Measurements from ENCODE around the gene NSUN2.
"Not testable (repeated sequence)": the region's sequence is repeated elsewhere in the genome, so short reads cannot be mapped to it uniquely, and the experiment has no call there.

NSUN2 gene

DNA sequence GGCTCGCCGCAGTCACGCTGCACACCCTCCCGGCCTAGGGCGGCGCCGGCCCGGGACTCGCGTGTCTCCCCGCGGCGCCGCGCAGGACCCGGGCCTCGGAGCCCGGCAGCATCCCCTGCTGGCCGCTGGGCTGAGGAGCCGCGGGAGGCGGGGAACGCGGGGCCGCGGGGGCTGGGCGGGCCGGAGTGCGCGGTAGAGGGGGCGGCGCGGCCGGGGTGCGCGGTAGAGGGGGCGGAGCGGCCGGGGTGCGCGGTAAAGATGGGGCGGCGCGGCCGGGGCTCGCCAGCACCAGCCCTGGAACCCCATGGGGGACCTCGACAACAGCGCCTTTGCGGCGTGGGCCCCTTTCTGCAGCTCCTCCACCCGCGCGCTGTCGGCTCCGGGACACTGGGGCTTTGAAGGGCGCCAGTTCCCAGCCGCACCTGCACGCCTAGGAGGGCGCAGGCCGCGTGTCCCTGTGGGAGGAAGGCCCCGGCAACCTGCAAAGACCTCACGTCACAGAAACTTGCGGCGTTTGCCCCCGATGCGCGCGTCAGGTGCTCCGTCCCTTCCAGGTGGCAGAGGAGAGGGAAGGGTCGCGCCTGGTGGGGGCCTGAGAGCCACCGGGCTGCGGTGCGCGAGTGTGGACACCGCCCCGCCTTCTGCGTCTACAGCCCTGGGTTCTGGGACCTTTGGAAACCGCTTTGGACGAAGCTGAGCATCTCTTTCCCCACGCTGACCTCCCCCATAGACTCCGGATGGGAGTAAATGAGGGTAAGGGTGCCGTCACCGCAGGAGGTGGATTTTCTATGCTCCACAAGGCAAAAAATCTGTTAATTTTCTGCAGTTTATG lies 49.6 kb downstream of the NSUN2 start:
- DNase-seq (ENCODE audit: low read depth): no peak

DNA sequence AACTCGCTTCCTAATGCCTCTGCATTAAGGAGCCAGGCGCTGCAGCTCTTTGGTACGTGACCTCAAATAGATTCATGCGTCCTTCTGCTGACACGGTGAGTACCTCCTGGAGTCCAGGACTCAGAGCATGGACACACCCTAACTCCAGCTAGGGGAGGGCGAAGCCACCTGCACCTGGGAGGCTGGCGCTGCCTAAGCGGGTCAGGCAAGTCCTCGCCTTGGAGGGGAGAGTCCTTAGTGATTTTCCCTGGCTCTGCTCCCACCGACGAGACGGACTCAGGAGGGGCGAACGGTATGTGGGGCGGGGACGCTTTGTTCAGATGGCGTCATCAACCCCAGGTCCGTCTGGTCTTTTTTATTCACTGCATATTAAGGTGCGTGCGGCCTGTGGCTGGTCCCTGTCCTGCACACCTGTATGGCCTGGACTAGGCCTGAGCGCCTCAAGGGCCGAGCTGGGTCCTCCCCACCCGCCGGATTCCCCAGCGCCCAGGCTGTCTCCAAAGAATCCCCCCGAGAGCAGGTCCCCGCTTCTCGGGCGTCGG lies 50.3 kb downstream of the NSUN2 start:
- no peak for DNase-seq (ENCODE audit: low read depth)

DNA sequence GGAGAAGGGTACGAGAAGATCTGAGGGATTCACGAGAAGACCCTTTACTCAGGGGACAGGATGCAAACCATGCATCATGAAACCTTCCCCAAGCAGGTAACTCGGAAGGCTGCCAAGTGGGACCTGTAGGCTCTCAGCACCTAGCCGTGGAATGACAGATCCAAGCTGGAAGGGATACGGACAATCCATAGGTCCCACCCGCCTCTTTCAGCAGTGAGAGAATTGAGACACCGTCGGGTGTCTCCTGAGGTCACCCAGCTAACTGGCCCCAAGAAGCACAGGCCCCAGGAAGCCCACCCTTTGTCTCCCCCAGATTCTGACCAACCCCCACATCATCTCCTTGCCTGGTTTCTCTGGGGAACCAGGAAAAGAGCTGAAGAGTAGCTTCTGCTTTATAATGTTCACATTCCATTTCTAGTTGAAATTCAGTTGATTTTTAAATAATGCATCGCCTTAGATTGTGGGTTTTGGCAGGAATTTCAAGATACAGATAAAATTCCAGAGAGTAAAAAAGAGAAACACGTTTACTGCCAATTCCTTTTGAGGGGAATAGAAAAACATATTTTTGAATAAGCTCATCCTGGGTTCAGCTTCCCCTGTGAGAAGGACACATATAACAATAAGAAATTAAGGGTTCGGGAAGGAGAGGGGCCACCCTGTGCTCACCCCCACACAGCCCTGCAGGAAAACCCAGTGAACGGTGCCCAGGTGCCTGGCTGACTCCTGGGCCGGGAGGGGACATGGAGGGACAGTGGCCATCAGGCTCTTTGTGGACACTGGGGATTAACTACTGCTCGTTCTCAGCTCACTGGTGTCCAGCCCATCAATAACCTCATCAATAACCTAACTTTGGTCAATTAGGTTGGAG lies 51.1 kb downstream of the NSUN2 start:
- DNase-seq (ENCODE audit: low read depth): no peak

DNA sequence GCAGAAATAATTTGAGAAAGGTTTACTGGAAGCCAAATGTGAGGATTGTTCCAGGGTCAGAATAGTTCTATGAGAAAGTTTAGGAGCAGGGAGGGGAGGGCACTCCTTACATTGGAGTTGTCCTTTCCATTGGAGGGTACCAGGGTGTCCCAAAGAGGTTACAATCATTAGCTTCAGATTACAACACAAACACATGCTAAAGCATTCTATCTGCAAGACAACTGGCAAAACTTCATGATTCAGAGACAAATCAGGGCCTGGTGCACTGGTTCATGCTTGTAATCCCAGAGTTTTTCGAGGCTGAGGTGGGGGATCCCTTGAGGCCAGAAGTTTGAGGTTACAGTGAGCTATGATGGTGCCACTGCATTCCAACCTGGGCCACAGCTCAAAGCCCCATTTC lies 51.8 kb downstream of the NSUN2 start:
- no peak for DNase-seq (ENCODE audit: low read depth)

DNA sequence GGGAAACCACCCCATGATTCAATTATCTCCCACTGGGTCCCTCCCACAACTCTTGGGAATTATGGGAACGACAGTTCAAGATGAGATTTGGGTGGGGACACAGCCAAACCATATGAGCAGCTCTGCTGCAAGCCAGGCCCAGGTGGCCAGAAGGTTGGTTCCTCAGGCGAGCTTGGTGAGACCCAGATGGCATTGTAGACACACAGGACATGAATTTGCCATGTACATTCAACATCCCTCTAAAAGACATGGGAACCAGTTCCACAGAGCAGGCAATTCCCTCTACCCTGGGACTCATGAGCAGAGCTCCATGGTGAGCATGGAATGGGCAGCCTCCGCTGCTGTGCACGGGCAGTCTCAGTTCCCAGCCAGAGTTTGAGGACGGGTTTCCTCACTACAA lies 53.3 kb downstream of the NSUN2 start:
- DNase-seq (ENCODE audit: low read depth): no peak

DNA sequence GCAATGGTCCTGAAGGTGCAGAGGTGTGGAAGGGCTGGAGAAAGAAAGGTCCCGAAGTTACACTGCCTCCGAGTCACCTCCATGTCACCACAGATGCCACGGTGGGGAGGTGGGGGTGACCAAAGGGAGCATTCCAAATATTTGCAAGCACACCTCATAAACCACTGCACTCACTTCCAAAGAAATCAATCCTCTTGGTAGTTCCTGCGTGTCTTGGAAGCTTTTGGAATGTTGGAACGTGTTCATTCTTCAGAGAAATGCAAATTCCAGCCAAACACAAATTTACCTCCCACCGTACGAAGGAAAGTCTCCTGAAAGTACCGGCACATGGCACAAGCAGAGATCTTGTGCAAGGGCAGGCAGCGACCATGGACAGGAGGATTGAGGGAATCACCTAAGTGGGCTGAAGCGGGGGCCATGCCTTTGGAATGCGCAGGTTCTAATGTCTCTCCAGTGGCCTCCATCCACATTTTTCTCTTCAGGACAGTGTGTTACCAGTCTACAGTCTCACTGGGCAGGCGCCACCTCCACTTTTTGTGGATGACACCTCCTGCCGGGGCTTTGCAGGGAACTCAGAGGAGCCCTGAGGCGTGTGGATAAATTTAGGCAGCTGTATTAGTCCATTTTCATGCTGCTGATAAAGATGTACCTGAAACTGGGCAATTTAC lies 54.0 kb downstream of the NSUN2 start:
- DNase-seq (ENCODE audit: low read depth): no peak

DNA sequence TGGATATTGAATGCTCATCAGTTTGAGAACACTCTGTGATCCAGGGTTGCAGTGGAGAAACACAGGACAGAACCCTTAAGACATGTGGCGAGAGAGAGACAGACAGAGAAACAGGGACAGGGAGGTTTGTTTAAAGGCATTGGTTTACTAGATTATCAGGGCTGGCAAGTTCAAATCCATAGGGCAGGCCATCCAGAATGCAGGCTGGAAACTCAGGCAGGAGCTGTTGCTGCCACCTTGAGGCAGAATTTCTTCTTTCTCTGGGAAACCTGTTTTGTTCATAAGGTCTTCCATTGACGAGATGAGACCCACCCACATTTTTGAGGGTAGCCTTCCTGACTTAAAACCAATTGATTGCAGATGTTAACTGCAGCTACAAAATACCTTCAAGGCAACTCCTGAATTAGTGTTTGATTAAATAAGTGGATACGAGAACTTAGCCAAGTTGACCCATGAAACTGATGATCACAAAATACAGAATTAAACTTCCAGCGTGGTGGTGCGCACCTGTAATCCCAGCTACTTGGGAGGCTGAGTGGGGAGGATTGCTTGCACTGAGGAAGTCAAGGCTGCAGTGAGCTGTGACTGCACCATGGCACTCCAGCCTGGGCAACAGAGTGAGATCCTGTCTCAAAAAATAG lies 55.9 kb downstream of the NSUN2 start:
- DNase-seq (ENCODE audit: low read depth): peak; percentile 54

DNA sequence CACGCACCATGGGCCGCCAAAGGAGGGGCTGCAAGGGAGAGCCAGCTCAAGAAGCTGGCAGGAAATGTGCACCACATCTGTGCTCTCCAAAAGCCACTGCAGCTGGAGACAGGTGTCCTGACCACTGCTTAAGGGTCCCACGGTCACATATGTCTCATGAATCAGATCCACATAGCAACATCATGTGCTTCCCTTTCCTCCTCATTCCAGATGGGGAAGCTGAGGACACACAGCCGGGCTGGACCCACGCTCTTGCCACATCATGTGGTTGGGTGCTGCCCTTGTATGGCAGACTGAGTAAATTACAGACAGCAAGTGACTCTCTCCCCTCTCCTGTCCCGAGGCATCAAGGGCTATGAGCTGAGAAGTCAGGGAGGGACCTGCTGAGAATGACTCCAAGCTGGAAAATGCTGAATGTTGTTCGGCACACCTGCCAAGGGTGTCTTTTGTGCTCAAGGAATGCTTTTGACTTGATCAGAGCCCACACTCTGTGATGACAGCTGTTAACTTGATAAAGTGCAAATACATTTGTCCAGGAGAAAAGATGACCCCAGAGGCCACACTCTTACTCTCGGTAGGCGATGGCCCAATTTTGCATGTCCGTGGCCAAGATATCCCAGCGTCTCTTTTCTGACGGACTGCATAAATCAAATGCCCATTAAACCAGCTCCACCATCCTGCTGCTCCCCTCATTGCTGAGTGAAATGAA lies 58.2 kb downstream of the NSUN2 start:
- DNase-seq (ENCODE audit: low read depth): no peak

DNA sequence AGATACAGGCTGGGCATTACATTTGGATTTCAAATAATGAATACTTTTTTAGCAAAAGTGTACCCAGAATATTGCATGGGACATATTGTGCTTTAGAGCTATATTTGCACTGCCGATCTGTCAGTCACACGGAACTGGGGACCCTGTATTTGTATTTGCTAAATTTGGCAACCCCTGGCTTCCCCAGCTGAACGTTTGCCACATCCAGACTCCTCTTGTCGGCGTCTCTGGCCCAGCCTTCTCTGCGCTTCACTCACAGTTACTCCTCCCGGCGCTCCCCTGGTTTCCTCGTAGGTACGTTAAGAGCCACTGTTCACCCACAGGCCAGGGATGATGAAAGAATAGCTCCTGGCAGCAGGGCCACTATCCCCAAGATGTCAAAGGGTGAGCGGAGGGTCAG lies 58.7 kb downstream of the NSUN2 start:
- DNase-seq (ENCODE audit: low read depth): no peak

DNA sequence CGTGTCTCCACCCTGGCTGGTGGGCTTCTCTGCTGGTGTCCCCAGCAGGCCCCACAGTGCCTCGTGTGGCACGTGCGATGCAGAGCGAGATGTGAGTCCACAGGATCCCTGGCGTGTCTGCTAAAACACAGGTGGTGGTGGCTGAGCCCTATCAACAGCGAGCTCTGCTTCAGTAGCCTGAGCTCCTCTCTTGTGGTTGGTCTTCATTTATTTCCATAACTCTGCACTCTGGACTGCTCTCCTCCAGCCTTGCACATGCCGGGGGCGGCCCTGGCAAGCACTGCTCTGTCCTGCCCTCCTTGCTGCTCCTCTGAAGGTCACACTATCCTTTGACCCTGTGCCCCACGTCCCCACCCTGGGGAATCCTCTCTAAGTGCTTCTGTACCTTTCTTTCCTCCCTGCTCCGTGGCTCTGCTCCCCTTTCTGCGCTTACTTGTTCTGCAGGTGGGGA lies 59.2 kb downstream of the NSUN2 start:
- DNase-seq (ENCODE audit: low read depth): no peak

DNA sequence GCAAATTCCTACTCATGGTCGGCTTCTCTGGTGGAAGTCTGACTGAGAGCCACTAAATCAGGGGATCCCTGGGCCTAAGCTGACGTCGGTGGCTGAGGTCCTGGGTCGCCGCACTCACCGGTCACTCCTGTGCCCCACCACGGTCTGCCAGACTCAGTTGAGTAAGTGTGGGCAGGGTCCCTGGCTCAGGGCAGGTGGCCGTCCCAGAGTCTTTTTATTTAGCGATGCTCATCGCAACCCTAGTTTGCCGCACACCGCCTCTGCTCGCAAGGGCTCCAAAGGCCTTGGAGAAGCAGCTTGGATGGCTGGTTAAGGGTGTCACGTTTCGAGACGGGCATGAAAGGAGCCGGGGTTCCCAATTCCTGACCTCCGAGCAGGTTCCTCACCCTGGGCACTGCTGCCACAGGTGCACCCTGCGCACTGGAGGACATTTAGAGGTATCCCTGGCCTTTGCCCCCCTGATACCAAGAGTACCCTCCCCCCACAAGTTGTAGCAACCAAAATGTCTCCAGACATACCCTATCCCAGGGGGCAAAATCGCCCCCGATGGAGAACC lies 59.9 kb downstream of the NSUN2 start:
- DNase-seq (ENCODE audit: low read depth): no peak

DNA sequence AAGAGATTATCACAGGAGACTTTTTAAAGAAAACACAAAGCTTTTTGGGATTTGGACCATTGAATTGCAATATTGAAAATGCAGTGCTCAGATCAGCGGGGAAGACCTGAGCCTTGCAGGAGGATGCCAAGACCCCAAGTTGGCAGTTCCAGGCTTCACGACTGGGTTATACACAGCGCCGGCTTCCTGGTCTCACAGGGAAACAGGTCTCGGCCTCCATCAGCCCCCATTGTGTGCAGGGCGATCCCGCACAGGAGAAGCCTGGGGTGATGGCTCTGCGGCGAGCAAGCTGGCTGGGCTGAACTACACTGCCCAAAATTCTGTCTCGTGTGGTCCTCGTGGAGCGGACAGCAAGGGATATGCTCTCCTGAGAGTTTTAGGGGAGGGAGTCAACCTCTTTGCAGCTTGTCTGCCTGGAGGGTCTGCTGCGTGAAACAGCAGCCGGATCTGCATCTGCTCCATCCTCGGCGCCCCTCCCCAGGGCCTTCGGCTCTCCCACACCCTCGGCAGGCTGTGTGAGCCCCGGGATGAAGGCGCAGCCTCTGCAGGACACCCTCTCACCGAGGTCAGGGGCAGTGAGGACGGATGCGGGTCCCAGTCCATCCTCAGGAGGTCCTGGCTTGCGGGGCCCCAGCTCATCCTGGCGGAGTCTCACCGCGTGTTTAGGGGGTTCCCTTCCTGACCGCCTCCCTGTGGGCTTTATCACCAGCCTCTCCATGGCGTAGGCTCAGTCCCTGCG lies 60.6 kb downstream of the NSUN2 start:
- DNase-seq (ENCODE audit: low read depth): no peak

DNA sequence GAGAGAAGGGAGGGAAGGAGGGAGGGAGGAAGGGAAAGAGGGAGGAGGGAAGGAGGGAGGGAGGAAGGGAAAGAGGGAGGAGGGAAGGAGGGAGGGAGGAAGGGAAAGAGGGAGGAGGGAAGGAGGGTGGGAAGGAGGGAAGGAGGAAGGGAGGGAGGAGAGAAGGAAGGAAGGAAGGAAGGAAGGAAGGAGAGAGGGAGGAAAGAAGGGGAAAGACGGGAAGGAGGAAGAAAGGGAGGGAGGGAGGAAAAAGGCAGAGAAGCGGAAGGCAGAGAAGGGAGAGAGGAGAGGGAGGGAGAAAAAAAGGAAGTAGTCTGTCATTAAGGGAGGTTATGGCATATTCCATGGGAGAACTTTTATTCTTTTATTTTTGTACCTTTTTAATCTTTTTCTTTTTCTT lies 61.2 kb downstream of the NSUN2 start:
- DNase-seq (ENCODE audit: low read depth): not testable (repeated sequence)

DNA sequence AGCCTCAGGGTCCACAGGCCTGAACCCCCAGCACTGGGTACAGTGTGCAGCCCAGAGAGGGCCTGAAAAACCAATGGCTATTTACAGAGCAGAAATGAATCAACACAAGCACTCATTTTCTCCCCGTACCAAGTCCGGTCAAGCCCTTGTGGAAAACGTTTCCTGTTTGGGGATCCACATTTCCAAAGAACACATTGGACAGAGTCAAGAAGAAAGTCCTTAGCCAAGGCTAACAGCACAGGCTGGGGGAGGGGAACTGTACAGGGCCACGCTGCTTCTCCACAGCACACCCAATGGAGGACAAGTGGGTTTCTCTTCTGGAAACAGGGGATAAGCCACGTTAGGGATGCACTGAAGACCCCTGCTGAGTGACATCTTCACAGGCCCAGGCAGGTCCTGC lies 62.3 kb downstream of the NSUN2 start:
- DNase-seq (ENCODE audit: low read depth): no peak

DNA sequence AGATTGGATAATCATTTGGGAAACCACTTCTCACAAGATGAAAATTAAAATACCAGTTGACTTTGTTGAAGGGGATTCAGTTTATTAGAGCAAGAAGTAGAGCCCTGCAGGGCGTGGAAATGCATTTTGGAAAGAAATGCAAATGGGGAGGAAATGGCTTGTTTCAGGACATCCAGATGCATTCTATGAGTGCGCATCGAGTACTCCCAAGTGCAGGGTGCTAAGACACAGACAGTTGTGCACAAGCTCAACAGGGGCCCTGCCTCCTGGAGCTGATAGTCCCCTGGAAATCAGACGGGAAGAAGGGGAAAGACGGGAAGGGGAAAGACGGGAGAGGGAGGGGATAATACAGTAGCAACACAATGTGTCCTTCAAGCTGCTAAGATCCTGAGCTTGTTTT lies 64.0 kb downstream of the NSUN2 start:
- no peak for DNase-seq (ENCODE audit: low read depth)

DNA sequence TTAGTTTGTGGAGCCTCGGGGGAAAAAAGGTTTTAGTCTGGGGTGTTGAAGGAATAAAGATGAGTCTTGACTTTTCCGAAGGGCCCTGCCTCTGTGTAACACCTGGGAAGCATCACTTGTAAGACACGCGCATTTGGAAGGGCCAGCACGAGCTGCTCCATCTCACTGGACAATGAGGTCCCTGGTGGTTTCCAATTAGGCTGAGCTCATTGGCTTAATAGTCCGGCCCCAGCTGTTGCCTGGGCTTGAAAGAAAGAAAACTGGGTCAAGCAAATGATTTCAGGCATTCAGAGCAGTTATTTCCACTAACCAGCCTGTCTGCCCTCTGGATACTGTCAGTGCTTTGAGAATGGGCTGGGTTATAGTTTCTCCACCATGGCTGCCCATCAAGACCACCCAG lies 64.5 kb downstream of the NSUN2 start:
- DNase-seq (ENCODE audit: low read depth): no peak

DNA sequence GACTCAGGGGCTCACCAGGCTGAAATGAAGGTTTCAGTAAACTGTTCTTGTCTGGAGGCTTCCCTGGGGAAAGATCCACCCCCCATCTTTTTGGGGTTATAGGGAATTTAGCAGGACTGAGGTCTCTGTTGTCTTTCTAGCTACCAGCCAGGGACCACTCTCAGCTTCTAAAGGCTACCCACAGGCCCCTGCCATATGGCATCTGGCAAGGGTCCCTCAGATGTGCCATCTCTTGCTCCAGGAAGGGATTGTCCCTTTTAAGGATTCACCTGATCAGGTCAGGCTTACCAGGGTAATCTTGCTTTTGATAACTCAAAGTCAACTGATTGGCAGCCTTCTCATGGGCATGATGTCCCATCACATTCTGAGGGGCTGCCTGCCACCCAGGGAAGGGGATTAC lies 65.0 kb downstream of the NSUN2 start:
- no peak for DNase-seq (ENCODE audit: low read depth)

DNA sequence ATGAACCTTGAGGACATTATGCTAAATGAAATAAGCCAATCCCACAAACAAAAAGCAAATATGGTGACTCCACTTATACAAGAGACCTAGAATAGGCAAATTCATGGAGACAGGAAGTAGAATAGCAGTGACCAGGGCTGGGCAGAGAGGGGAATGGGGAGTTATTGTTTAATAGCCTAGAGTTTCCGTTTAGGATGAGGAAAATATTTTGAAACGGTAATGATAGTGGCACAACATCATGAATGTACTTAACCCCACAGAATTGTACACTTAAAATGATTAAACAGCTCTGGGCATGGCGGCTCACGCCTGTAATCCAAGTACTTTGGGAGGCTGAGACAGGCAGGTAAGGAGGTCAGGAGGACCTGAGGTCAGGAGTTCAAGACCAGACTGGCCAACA lies 65.8 kb downstream of the NSUN2 start:
- no peak for DNase-seq (ENCODE audit: low read depth)

DNA sequence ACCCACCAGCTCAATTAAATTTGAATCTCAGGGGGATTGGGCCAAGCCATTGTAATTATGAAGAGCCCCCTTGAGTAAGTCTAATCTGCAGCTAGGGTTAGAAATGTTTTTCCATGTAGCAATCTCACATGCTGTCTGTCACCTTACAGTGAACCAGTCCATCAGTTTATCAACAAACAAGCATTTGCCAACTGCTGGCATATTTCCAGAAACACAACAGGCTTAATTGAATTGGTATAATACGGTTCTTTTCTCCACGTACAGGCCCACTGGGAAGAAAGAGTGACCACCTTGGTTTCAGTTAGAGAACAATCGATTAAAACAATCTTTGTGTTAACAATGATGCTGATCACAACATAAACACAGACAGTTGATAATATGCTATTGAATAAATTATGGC lies 67.4 kb downstream of the NSUN2 start:
- no peak for DNase-seq (ENCODE audit: low read depth)
